Amniotic stem cell (primary cell): ENCODE data around the gene TBC1D21.
A peak's percentile ranks its signal among the peaks of the same experiment; 100 is the strongest.
"Not testable (repeated sequence)": the region's sequence is repeated elsewhere in the genome, so short reads cannot be mapped to it uniquely, and the experiment has no call there.

ENCODE experiments used
- DNase-seq: peaks from one replicate; lab custom pipeline; 2025; lab: John Stamatoyannopoulos, UW

The TBC1D21 gene

DNA sequence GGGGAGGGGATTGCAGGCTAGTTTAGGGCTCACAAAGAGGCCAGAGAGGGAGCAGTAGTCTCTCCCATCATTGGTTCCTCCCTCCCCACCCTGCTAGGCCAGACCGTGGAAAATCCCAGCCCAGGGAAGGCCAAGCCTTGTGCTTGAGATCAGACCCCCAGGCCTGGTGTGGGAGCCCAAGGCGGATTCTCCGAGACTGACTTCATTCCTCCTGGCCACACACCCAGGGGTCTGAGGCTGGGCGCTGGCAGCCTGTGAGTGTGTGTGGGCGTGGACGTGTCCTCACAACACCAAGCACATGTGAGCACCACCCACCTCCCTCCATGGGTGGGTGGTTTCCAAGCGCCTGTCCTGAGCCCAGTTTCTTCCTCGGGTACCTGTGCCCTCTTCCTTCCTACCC, 57.0 kb downstream of the TBC1D21 start:
- peak; percentile 69 for DNase-seq

DNA sequence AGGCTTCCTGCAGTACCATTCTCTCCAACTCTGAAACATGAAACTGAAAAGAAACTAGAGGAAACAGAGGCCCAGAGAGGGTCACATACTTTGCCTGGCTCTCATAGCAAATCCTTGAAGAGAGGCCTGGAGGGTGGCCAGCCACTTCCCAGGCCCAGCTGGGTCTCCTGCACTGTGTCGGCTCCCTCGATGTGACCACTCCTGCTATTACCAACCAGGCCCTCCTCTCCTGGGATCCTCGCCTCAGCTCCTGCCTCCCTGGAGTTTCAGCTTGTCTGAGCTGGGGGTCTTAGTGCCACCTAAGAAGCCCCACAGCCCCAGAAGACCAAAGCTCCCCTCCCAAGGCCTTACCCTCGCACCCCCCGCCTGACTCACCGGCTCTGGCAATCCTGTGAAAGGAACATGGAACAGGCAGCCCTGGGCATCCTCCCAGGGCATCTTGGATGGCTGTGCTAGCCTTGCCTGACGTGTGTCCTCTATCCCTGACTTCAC, 57.5 kb downstream of the TBC1D21 start:
- peak; percentile 60 for DNase-seq

DNA sequence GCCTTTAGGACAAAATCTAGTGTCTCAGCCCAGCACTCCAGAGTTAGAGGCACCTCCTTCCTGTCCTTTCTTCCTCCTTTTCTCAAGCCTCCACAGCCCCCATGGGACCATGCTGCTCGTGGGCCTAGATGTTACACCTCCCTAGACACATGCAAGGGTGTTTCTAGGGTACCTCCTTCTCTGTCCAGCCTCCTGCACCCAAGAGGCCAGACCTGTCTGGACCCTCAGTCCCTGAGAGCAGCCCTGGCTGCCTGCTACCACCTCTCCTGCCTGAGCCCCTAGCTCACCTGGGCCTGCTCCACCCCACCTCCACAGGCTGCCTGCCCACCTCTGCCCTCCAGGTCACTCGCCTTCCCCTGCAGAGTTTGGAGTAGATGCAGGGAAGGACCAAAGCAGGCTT, 58.1 kb downstream of the TBC1D21 start:
- DNase-seq: no peak

DNA sequence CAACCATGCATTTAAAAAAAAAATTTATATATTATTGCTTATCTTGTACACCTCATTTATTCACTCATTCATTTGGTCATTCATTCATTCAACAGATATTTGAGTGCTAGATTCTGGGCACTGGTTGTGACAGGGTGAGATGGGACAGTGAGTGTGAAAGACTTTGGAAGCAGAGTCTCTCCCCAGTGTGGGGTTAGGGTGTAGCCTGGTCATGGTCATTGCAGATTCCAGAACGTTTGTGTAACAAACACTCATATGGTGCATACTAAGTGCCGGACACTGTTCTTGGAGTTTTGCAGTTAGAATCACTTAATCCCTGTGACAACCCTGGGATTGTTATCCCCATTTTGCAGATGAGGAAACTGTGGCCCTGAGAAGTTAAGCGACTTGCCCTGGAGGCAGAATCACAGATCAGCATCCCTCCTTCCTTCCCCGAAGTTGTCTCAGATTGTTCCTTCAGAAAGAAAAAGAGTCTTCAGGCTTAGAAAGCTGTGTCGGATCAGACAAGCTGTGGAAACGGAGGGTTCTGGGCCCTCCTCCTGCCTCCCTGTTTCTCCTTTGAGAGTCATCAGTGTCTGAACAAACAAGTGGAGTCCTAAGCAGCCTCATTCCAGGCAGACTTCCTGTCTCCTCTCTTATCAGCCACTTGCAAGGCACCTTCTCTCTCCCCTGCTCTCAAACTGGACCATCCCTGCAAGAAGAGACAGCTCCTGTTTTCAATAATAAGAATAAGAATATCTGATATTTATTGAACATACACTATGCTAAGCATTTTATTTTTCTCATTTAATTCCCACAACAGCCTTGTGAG, 59.2 kb downstream of the TBC1D21 start:
- no peak for DNase-seq

DNA sequence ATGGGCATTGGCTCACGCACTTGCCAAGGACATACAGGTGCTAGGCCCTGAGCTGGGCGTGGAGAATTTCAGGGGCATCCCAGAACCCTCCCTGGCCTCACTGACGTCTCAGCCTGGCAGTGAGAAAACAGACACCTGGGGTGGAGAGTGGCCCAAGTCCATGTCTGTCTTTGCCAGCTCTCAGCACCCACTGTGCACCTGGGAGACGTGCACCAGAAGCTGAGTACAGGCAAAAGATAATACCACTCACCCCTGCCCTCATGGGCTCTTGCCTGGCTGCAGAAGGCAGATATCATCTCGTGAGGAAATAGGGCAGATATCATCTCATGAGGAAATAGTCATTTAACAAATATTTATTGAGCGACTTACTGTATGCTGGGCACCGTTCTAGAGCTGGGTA, 60.9 kb downstream of the TBC1D21 start:
- no peak for DNase-seq

DNA sequence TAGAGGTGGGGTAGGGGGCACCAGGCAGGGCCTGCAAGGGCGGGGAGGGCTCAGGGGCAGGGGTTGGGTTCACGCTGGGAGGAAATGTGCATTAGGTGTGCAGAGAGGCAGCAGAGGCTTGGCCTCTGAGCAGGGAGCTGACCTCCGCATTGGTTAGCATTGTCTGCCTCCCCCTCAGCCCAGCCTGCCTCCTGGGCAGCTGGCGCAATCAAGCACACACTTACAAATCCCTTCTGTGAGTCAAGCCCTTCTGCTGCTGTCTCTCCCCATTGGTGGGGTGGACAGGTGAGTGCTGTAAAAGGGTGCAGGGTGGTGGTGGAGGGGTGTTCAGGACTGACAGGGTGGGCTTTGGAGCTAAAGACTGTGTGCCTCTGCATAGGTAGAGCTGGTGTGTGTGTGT, 62.2 kb downstream of the TBC1D21 start:
- no peak for DNase-seq

DNA sequence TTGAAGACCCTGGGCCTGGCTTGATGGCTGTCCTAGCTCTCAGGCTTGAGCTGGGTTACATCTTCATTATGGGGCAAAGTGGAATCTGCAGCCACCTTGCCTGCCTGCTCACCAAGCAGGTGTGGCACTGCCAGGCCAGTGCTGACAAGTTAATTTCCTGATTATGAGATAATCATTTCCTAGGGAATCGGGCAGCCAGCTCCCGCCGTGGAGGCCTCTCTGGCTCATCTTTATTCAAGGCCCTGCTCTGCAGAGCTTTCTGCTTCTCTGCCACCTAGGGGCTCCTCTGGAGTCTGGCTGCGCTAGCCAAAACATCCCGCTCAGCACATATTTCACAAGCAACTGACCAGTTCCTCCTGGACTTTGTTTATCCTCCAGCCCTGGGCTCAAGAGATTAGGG, 62.8 kb downstream of the TBC1D21 start:
- no peak for DNase-seq

DNA sequence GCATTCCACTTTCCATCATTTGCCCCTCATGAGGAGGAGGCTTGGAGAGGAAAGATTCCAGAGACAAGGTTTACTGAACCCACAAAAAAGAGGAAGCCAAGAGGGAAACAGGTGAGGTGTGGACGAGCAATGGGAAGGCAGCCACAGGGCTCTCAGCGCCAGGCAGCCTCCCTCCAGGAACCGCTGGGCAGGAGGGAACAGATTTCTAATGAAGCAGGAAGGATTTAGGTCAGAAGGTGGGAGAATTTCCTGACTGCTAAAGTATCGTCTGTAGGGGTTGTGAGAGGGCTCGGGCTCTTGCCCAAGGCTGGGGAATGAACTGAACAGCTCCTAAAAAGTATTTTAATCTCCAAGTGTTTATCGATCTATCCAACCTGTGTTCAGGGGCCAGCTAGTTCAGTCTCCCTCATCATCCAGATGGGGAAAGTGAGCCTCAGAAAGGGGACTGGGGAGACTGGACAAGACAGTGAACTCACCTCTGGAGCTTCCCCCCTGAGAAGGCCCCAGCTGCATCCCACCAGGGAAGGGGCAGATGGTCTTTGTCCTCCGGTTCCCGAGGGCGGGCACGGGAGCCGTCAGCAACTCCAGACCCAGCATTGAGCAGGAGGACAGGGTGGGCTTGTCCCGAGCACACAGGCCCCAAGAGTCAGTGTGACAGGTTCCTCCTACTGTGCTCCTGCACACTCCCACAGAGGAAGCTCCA, 63.4 kb downstream of the TBC1D21 start:
- no peak for DNase-seq

DNA sequence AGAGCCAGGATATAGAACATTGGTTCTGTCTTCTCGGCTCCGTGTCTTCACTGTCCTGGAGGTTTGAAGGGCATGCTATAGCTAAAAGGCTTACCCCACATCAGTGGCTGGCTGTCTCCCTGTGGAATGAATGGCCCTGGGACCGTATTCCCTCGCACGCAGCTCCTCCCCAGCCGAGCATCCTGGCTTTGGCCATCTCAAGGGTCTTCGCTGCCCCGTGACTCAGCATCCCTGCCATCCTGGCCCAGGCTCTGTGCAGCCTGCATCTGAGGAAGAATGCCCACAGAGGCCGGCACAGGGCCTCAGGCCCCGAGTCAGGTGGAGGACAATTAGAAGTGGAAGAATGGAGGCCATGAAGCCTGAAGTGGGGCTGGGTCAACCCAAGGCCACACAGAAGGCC, 63.9 kb downstream of the TBC1D21 start:
- no peak for DNase-seq

DNA sequence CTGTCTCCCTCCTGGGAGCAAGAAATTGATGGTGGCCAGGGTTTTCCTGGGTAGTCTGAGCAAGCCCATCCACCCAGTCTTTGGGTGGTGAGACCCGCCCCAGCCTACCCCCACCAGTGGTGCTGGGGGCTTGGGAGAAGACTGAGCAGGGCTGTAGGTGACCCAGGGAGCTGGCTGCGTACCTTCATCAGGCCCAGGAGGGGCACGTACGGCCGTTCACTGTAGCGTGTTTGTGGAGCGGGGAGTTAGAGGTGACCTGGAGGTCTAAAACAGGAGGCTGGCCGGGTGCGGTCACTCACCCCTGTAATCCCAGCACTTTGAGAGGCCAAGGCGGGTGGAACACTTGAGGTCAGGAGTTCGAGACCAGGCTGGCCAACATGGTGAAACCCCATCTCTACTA, 64.4 kb downstream of the TBC1D21 start:
- DNase-seq: no peak

DNA sequence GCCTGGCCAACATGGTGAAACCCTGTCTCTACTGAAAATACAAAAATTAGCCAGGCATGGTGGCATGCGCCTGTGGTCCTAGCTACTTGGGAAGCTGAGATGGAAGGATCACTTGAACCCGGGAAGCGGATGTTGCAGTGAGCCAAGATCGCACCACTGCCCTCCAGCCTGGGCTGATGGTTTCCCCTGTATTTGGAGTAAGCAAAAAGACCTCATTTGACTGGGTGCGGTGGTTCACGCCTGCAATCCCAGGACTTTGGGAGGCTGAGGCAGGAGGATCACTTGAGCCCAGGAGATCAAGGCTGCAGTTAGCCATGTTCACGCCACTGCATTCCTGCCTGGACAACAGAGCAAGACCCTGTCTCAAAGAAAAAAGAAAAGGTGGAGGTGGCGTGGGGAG, 65.2 kb downstream of the TBC1D21 start:
- not testable (repeated sequence) for DNase-seq
